H9 (cell line): ENCODE results near the gene TAF10. TPM values are rescaled to one million over a fixed set of nuclear protein-coding genes. Genes with fewer than 3 reads are reported as not detected.

ENCODE experiments used
- DNase-seq: peaks from one replicate; pipeline ENCODE4 v3.0.0-alpha.2; 2017
- H2AFZ ChIP-seq: one replicate; pipeline ENCODE4 v1.6.1; 2013; ENCODE audit warnings: mild to moderate bottlenecking, low read length, control low read depth, moderate library complexity
- H2AK5ac ChIP-seq: 2 replicates; pipeline ENCODE4 v1.6.1; 2013; ENCODE audit warnings: low read length, control low read depth, mixed read lengths; ENCODE audit not compliant: insufficient read length
- H2BK120ac ChIP-seq: one replicate; pipeline ENCODE4 v1.6.1; 2013; ENCODE audit warnings: low read depth, mild to moderate bottlenecking, low read length, control low read depth, inconsistent platforms; ENCODE audit not compliant: poor library complexity, severe bottlenecking
- H2BK12ac ChIP-seq: 2 replicates; pipeline ENCODE4 v1.6.1; 2013; ENCODE audit warnings: low read length, control low read depth, mixed read lengths, low read depth; ENCODE audit not compliant: insufficient read length
- H2BK15ac ChIP-seq: 2 replicates; pipeline ENCODE4 v1.6.1; 2013; ENCODE audit warnings: low read depth, low read length, control low read depth
- H2BK20ac ChIP-seq: one replicate; pipeline ENCODE4 v1.6.1; 2013; ENCODE audit warnings: low read depth, mild to moderate bottlenecking, low read length, control low read depth, inconsistent platforms; ENCODE audit not compliant: poor library complexity, severe bottlenecking
- H2BK5ac ChIP-seq: 2 replicates; pipeline ENCODE4 v1.6.1; 2013; ENCODE audit warnings: low read length, control low read depth, mixed read lengths; ENCODE audit not compliant: insufficient read length
- H3K14ac ChIP-seq: 2 replicates; pipeline ENCODE4 v1.6.1; 2013; ENCODE audit warnings: low read length, control low read depth; ENCODE audit not compliant: insufficient read depth
- H3K18ac ChIP-seq: 2 replicates; pipeline ENCODE4 v1.6.1; 2013; ENCODE audit warnings: low read depth, mild to moderate bottlenecking, mixed read lengths, low read length, control low read depth; ENCODE audit not compliant: insufficient read length
- H3K23ac ChIP-seq: 2 replicates; pipeline ENCODE4 v1.6.1; 2013; ENCODE audit warnings: low read length, control low read depth, mixed read lengths, low read depth; ENCODE audit not compliant: insufficient read length
- H3K23me2 ChIP-seq: 2 replicates; pipeline ENCODE4 v1.6.1; 2013; ENCODE audit warnings: low read depth, mild to moderate bottlenecking, mixed read lengths, low read length, control low read depth; ENCODE audit not compliant: insufficient read length, poor library complexity, severe bottlenecking
- H3K27ac ChIP-seq: 2 replicates; pipeline ENCODE4 v1.5.1; 2013; ENCODE audit warnings: low read length, control low read depth, mixed read lengths, low read depth; ENCODE audit not compliant: insufficient read length
- H3K27me3 ChIP-seq: 2 replicates; pipeline ENCODE4 v1.6.1; 2013; ENCODE audit warnings: low read length, control low read depth, inconsistent platforms; ENCODE audit not compliant: insufficient read depth
- H3K4ac ChIP-seq: 2 replicates; pipeline ENCODE4 v1.6.1; 2013; ENCODE audit warnings: low read depth, mild to moderate bottlenecking, control low read depth, inconsistent platforms, low read length, moderate library complexity
- H3K4me1 ChIP-seq: 2 replicates; pipeline ENCODE4 v1.6.1; 2013; ENCODE audit warnings: low read length, control low read depth, inconsistent platforms; ENCODE audit not compliant: insufficient read depth
- H3K4me2 ChIP-seq: 2 replicates; pipeline ENCODE4 v1.6.1; 2013; ENCODE audit warnings: low read length, control low read depth, mixed read lengths; ENCODE audit not compliant: insufficient read length, insufficient read depth
- H3K56ac ChIP-seq: 2 replicates; pipeline ENCODE4 v1.6.1; 2013; ENCODE audit warnings: low read depth, mild to moderate bottlenecking, mixed read lengths, low read length, control low read depth; ENCODE audit not compliant: insufficient read length
- H3K79me1 ChIP-seq: 2 replicates; pipeline ENCODE4 v1.6.1; 2013; ENCODE audit warnings: low read depth, mild to moderate bottlenecking, moderate library complexity, low read length, control low read depth, inconsistent platforms; ENCODE audit not compliant: insufficient read depth, poor library complexity, severe bottlenecking
- H3K79me2 ChIP-seq: 2 replicates; pipeline ENCODE4 v1.6.1; 2013; ENCODE audit warnings: low read length, control low read depth, inconsistent platforms; ENCODE audit not compliant: insufficient read depth
- H3K9ac ChIP-seq: 2 replicates; pipeline ENCODE4 v1.6.1; 2013; ENCODE audit warnings: low read length, control low read depth, mixed read lengths; ENCODE audit not compliant: insufficient read length; ENCODE audit errors: extremely low read depth
- H3K9me3 ChIP-seq: one replicate; pipeline ENCODE4 v1.6.1; 2013; ENCODE audit warnings: low read depth, low read length, inconsistent platforms; ENCODE audit not compliant: control insufficient read depth
- H3T11ph ChIP-seq: one replicate; pipeline ENCODE4 v1.6.1; 2013; ENCODE audit warnings: mild to moderate bottlenecking, low read length, control low read depth, inconsistent platforms
- H4K20me1 ChIP-seq: one replicate; pipeline ENCODE4 v1.6.1; 2013; ENCODE audit not compliant: control insufficient read depth, insufficient read length, insufficient read depth
- H4K5ac ChIP-seq: 2 replicates; pipeline ENCODE4 v1.6.1; 2013; ENCODE audit warnings: low read depth, mild to moderate bottlenecking, mixed read lengths, low read length, control low read depth; ENCODE audit not compliant: insufficient read length
- H4K8ac ChIP-seq: replicated peaks from 2 replicates; pipeline ENCODE4 v1.6.1; 2013; ENCODE audit warnings: low read length, control low read depth, mixed read lengths, low read depth; ENCODE audit not compliant: insufficient read length
- H4K91ac ChIP-seq: 2 replicates; pipeline ENCODE4 v1.6.1; 2013; ENCODE audit warnings: low read depth, mild to moderate bottlenecking, moderate library complexity, mixed read lengths, low read length, control low read depth; ENCODE audit not compliant: insufficient read length
- H3K27ac Mint-ChIP-seq, 3 experiments: 2 replicates in 2 of 3; 3 replicates in 1 of 3; pipeline ENCODE4 v1.8.0; 2020 to 2021; ENCODE audit warnings: mixed read lengths in 3 of 3, mild to moderate bottlenecking in 1 of 3, moderate library complexity in 1 of 3
- H3K27me3 Mint-ChIP-seq: 2 replicates; pipeline ENCODE4 v1.8.0; 2021; ENCODE audit warnings: low read depth, mild to moderate bottlenecking, moderate library complexity, mixed read lengths
- H3K36me3 Mint-ChIP-seq, 3 experiments: 2 replicates in 2 of 3; 3 replicates in 1 of 3; pipeline ENCODE4 v1.8.0; 2020 to 2021; ENCODE audit warnings: low read depth in 3 of 3, mixed read lengths in 3 of 3; ENCODE audit not compliant: insufficient read depth in 1 of 3
- H3K4me1 Mint-ChIP-seq, 2 experiments: 2 replicates each; pipeline ENCODE4 v1.8.0; 2020; ENCODE audit warnings: mixed read lengths in 2 of 2
- H3K4me3 Mint-ChIP-seq, 2 experiments: 2 replicates in 1 of 2; 3 replicates in 1 of 2; pipeline ENCODE4 v1.8.0; 2020 to 2021; ENCODE audit warnings: mild to moderate bottlenecking in 2 of 2, mixed read lengths in 2 of 2, moderate library complexity in 1 of 2
- H3K9me3 Mint-ChIP-seq, 2 experiments: 2 replicates in 1 of 2; 3 replicates in 1 of 2; pipeline ENCODE4 v1.8.0; 2020; ENCODE audit warnings: mild to moderate bottlenecking in 2 of 2, mixed read lengths in 2 of 2, moderate library complexity in 1 of 2
- WGBS: extraction: QIAGEN DNeasy Blood & Tissue Kit; methylation state at CpG from one replicate; pipeline ENCODE4 v1.1.7; 2013; ENCODE audit warnings: missing lambda C conversion rate, low lambda C conversion rate, mixed read lengths; ENCODE audit not compliant: insufficient read length; ENCODE audit errors: extremely low coverage; 5-methylcytosine and 5-hydroxymethylcytosine counted together
- total RNA-seq: library from RNA; stranded (reverse); gene quantifications from 2 replicates; pipeline ENCODE4 v1.2.1, GENCODE V29; 2021
- TF ChIP-seq, protein P1 (sequence below): fragments of 200-600 bp; sonication (generic); conservative IDR thresholded peaks from 3 replicates; pipeline ENCODE4 v1.8.0; 2021; ENCODE audit warnings: antibody characterized with exemption, mild to moderate bottlenecking

The TAF10 gene
- total RNA-seq, 1 experiment from 2014 or later = 198 TPM

- DNase-seq = peak; percentile 27
- no peaks in the 10 kb centered on the region; the same call in 1 of the 2 replicates for H3K4me1 ChIP-seq
- peaks cover 33 to 58% (median 57%) of the 10 kb centered on the region in 3 experiments; a peak in 6 of 7 replicates for H3K36me3 Mint-ChIP-seq
These were observed 689 bp downstream of the TAF10 start for GRCh38 chr11:6611092-6611962.

More at GRCh38 chr11:6611092-6611962, 689 bp downstream of the TAF10 start:
- no peaks in the 10 kb centered on the region for H3K27me3 ChIP-seq
- Mint-ChIP-seq H3K27ac (peak overlapping the region; percentile 61 to 96 (median 90); a peak in 6 of 7 replicates), H3K4me3 (peak overlapping the region; percentile 83 to 88), H3K27me3 (no peaks in the 10 kb centered on the region; the same call in 1 of the 2 replicates), H3K4me1 (peaks cover 20 to 21% of the 10 kb centered on the region in 2 experiments), H3K9me3 (no peaks in the 10 kb centered on the region)
- H3K23ac ChIP-seq = no peak overlapping the region
- no peak overlapping the region for H2BK15ac ChIP-seq
- H3K14ac ChIP-seq = peak overlapping the region; percentile 87; the same call in 1 of the 2 replicates
- peak overlapping the region; percentile 75 for H3K4me2 ChIP-seq
- no peak overlapping the region for H3T11ph ChIP-seq
- H3K23me2 ChIP-seq = peaks cover 12% of the 10 kb centered on the region
- H3K79me1 ChIP-seq = no peaks in the 10 kb centered on the region
- H3K9me3 ChIP-seq = no peaks in the 10 kb centered on the region
- TF ChIP-seq, protein P1, sequence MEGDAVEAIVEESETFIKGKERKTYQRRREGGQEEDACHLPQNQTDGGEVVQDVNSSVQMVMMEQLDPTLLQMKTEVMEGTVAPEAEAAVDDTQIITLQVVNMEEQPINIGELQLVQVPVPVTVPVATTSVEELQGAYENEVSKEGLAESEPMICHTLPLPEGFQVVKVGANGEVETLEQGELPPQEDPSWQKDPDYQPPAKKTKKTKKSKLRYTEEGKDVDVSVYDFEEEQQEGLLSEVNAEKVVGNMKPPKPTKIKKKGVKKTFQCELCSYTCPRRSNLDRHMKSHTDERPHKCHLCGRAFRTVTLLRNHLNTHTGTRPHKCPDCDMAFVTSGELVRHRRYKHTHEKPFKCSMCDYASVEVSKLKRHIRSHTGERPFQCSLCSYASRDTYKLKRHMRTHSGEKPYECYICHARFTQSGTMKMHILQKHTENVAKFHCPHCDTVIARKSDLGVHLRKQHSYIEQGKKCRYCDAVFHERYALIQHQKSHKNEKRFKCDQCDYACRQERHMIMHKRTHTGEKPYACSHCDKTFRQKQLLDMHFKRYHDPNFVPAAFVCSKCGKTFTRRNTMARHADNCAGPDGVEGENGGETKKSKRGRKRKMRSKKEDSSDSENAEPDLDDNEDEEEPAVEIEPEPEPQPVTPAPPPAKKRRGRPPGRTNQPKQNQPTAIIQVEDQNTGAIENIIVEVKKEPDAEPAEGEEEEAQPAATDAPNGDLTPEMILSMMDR = no peak
- no peak overlapping the region for H3K27ac ChIP-seq
- no CpG with 5 or more reads among the region's 39 CpGs for WGBS
- H3K79me2 ChIP-seq = no peaks in the 10 kb centered on the region
- H4K20me1 ChIP-seq = no peaks in the 10 kb centered on the region
- no peak overlapping the region for H4K5ac ChIP-seq
- no peak overlapping the region for H3K56ac ChIP-seq
- no peak overlapping the region for H4K8ac ChIP-seq
- no peak overlapping the region for H2BK12ac ChIP-seq
- no peak overlapping the region for H2AK5ac ChIP-seq
- no peak overlapping the region for H2AFZ ChIP-seq
- H3K9ac ChIP-seq = peak overlapping the region; percentile 75
- H2BK120ac ChIP-seq = no peak overlapping the region
- H3K18ac ChIP-seq = peak overlapping the region; percentile 84
- H4K91ac ChIP-seq = no peak overlapping the region
- no peak overlapping the region for H2BK5ac ChIP-seq
- H2BK20ac ChIP-seq = no peak overlapping the region
- no peak overlapping the region for H3K4ac ChIP-seq
